Kidney (tissue), 14 donors: Measurements from ENCODE around the gene CACNA1H. TPM values are rescaled to one million over a fixed set of nuclear protein-coding genes. Genes with fewer than 3 reads are reported as not detected.
"Not testable (repeated sequence)": the region's sequence is repeated elsewhere in the genome, so short reads cannot be mapped to it uniquely, and the experiment has no call there.

Source experiments
- DNase-seq, 5 donors: peaks; one replicate each; pipeline ENCODE4 v3.0.0-alpha.2; 2013 to 2020
- FAIRE-seq: peaks from 2 replicates; lab custom pipeline; 2012; peaks lifted over from hg19 to GRCh38; lab: Jason Lieb, UNC
- H3K27ac ChIP-seq, 2 donors: one replicate each; pipeline ENCODE4 v1.7.0; 2013; ENCODE audit warnings: low read depth in 2 of 2, low read length in 2 of 2, inconsistent platforms in 1 of 2
- H3K27me3 ChIP-seq: one replicate; pipeline ENCODE4 v1.7.1; 2013; ENCODE audit warnings: low read length, inconsistent platforms; ENCODE audit not compliant: control insufficient read depth, insufficient read depth
- H3K36me3 ChIP-seq, 3 donors: one replicate each; pipeline versions ENCODE4 v1.7.0 to v1.7.1; 2013; ENCODE audit warnings: low read length in 3 of 3, control low read depth in 1 of 3, inconsistent platforms in 1 of 3; ENCODE audit not compliant: insufficient read depth in 3 of 3, control insufficient read depth in 2 of 3
- H3K4me1 ChIP-seq, 3 donors: one replicate each; pipeline versions ENCODE4 v1.7.0 to v1.7.1; 2013; ENCODE audit warnings: low read length in 3 of 3, inconsistent platforms in 1 of 3, low read depth in 1 of 3; ENCODE audit not compliant: control insufficient read depth in 2 of 3, insufficient read depth in 2 of 3
- H3K4me3 ChIP-seq, 3 donors: one replicate each; pipeline versions ENCODE4 v1.7.0 to v1.8.1; 2013; ENCODE audit warnings: low read length in 3 of 3, control low read depth in 1 of 3, inconsistent platforms in 1 of 3
- H3K9ac ChIP-seq, 3 donors: one replicate each; pipeline versions ENCODE4 v1.7.0 to v1.7.1; 2013; ENCODE audit warnings: low read length in 3 of 3, control low read depth in 1 of 3, inconsistent platforms in 1 of 3
- H3K9me3 ChIP-seq, 3 donors: one replicate each; pipeline versions ENCODE4 v1.7.0 to v1.7.1; 2013; ENCODE audit warnings: low read length in 3 of 3, control low read depth in 1 of 3, inconsistent platforms in 1 of 3; ENCODE audit not compliant: control insufficient read depth in 2 of 3, insufficient read depth in 1 of 3
- CTCF ChIP-seq: IDR thresholded peaks from 3 replicates; pipeline ENCODE4 v1.5.1; 2012; ENCODE audit warnings: mild to moderate bottlenecking, moderate library complexity, borderline replicate concordance; ENCODE audit not compliant: insufficient read depth; ENCODE audit errors: extremely low read depth
- intact Hi-C: fragments of 100-400 bp; cut with DNase I; formaldehyde crosslinking; loops from one replicate; pipeline ENCODE4 v1.11.1; 2022
- polyA plus RNA-seq: library from polyadenylated mRNA; stranded (reverse); fragments of 350-450 nt; fragmentation: Illumina TruSeq; extraction: RNeasy Lipid Tissue Mini Kit (QIAGEN cat#74804); gene quantifications from one replicate; pipeline ENCODE4 v1.2.3, GENCODE V29; 2014; ENCODE audit warnings: low read depth, low replicate concordance; ENCODE audit not compliant: insufficient read depth
- total RNA-seq: library from RNA; stranded (reverse); fragmentation: NEBNext Ultra II Directional; extraction: Animal tissue kit (Norgen Biotek cat#: 25700); gene quantifications from one replicate; pipeline ENCODE4 v1.2.1, GENCODE V29; 2021
- donor health status: control.
- donor health status: control.
- donor health status: control.
- donor health status: control.
- donor health status: control.
- donor health status: DM: yes; HTN: yes; CAD: no.
- donor health status: Normal renal cell carcinoma (clear cell type).

Gene CACNA1H
- total and polyA plus RNA-seq, 2 donors from 2014 or later, result 6.4 to 20.6 TPM

- Histone ChIP-seq H3K9me3 (no peaks in the 10 kb centered on the region), H3K4me3 (peak overlapping the region in 2 of 3 donors; percentile 55 to 75), H3K9ac (no peak overlapping the region), H3K4me1 (peaks cover 0 to 30% (median 21%) of the 10 kb centered on the region in 3 donors), H3K27me3 (no peaks in the 10 kb centered on the region), H3K27ac (peak overlapping the region; percentile 23 to 30), H3K36me3 (no peaks in the 10 kb centered on the region)
- FAIRE-seq (no peak), DNase-seq (no peak)
- intact Hi-C loops, result no loop called here
- no peak for TF ChIP-seq CTCF
Observed at GRCh38 chr16:1184980-1185379, 32.1 kb downstream of the CACNA1H start.

GRCh38 chr16:1185460-1186207 is 32.7 kb downstream of the CACNA1H start:
- Histone ChIP-seq H3K4me3 (peak overlapping the region in 1 of 3 donors; percentile 75), H3K4me1 (peaks cover 0 to 30% (median 21%) of the 10 kb centered on the region in 3 donors)
- peak in 1 of 5 donors; percentile 87 for DNase-seq
- H3K9ac ChIP-seq, H3K27me3 ChIP-seq, H3K27ac ChIP-seq, FAIRE-seq, H3K36me3 ChIP-seq, H3K9me3 ChIP-seq, intact Hi-C loops: not testable (repeated sequence)

GRCh38 chr16:1188432-1189189 is 35.7 kb downstream of the CACNA1H start:
- no peaks in the 10 kb centered on the region for H3K9me3 ChIP-seq
- no peak for TF ChIP-seq CTCF
- H3K27me3 ChIP-seq, result no peaks in the 10 kb centered on the region
- no peak overlapping the region for H3K9ac ChIP-seq
- FAIRE-seq (no peak), DNase-seq (peak in 4 of 5 donors; percentile 79 to 85 (median 84))
- H3K4me1 ChIP-seq, result peaks cover 0 to 23% (median 12%) of the 10 kb centered on the region in 3 donors
- no peak overlapping the region for H3K4me3 ChIP-seq
- intact Hi-C loops, result no loop called here
- no peak overlapping the region for H3K27ac ChIP-seq
- H3K36me3 ChIP-seq, result no peaks in the 10 kb centered on the region

- no peak overlapping the region for H3K27ac ChIP-seq
- no peaks in the 10 kb centered on the region for H3K36me3 ChIP-seq
- peaks cover 0 to 21% (median 9%) of the 10 kb centered on the region in 3 donors for H3K4me1 ChIP-seq
- no peaks in the 10 kb centered on the region for H3K9me3 ChIP-seq
- no peak overlapping the region for H3K4me3 ChIP-seq
- no peaks in the 10 kb centered on the region for H3K27me3 ChIP-seq
- intact Hi-C loops, result no loop called here
- H3K9ac ChIP-seq, result no peak overlapping the region
- FAIRE-seq (no peak), DNase-seq (no peak)
- no peak for TF ChIP-seq CTCF
Observed at GRCh38 chr16:1189455-1189854, 36.5 kb downstream of the CACNA1H start.

GRCh38 chr16:1190789-1191188 is 37.9 kb downstream of the CACNA1H start:
- peaks cover 0 to 19% (median 9%) of the 10 kb centered on the region in 3 donors for H3K4me1 ChIP-seq
- H3K9me3 ChIP-seq, H3K36me3 ChIP-seq, H3K27ac ChIP-seq, H3K4me3 ChIP-seq, intact Hi-C loops, H3K9ac ChIP-seq, FAIRE-seq, DNase-seq, H3K27me3 ChIP-seq: not testable (repeated sequence)
